ENCODE data around the gene OR6K2.

Gene OR6K2

DNA sequence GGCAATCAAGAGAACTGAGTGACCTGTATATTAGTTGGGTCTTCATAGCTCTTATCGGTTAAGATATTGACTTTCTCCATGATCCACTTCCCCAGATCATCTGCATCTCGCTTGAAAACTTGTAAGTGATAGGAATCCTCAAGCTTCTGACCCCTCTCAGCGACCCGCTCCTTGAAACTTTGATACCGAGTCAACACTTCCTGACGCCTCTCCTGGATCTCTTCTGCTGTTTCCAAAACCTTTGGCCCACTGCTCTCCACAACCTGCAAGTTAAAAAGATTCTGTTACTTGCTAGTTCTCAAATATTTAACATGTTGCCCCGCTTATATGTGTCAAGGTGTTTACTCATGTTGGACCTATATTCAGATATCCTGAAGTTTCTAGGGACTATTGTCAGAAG, 15.4 kb downstream of the OR6K2 start:
- no peak for DNase-seq

- no peak for DNase-seq
Observed at GRCh38 chr1:158681606-158682005, 18.8 kb downstream of the OR6K2 start.

DNA sequence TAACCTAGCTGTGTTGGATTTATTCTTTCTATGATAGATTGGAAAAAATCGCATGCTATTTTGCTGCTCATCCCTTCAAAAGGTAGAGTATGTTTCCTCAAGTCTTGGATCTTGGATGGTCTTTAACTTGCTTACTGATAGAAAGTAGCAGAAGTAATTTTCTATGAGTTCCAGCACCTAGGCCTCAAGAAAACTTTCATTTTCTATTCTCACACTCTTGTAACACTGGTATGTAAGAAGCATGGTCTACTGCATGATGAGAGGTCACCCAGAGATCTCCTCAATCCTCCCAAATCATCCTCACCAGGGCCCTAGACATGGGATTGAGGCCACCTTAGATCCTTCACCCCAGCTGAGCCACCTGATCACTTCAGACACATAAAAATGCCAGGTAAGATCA, 21.2 kb downstream of the OR6K2 start:
- no peak for DNase-seq

DNA sequence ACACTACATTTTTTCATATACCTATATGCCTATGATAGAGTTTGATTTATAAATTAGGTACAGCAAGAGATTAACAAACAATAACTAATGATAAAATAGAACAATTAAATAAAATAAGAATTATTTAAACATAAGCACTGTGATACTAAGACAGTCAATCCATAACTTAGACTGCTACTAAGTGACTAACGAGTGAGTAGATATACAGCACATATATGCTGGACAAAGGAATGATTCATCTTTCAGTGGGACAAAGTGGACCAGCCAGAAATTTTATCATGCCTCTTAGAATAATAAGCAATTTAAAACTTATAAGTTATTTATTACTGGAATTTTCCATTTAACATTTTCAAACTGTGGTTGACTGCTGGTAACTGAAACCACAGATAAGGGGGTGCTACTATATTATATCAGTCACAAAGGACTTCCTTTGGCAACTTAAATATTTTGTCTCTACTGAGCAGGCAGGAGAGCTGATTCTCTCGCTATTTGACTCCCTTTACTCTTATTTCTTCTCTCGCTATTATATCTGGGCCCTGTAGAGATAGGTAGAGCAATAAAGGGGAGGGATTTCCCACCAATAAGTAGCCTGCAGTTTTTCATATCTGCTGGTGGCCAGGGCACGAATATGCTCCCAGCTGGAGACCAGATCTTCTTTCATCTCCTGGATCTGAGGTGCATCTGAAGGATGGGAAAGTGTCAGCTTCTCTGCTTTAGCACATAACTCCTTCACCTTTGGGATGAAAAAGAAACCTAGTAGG, 24.7 kb downstream of the OR6K2 start:
- DNase-seq = no peak

- DNase-seq = no peak
Observed at GRCh38 chr1:158674302-158674701, 26.1 kb downstream of the OR6K2 start.

GRCh38 chr1:158666037-158666436, 34.4 kb downstream of the OR6K2 start:
- no peak for DNase-seq

DNA sequence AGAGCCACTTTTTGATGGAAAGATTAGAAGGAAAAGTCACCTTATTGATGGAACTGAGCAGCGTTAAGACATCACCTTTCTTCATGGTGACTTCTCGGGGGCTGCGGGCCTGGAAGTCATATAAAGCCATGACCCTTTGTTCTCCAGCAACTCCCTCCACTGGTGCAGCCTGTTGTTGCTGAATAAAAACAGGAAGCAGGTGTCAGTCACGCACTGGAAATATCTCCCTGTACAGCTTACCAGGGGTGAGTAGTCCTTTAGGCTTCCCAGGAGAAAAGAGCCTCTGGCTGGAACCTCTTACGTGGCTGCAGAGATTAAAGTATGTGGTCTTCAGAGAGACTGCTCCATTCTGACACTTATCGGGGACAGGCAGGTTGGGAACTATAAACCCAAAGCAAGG, 45.9 kb downstream of the OR6K2 start:
- no peak for DNase-seq

DNA sequence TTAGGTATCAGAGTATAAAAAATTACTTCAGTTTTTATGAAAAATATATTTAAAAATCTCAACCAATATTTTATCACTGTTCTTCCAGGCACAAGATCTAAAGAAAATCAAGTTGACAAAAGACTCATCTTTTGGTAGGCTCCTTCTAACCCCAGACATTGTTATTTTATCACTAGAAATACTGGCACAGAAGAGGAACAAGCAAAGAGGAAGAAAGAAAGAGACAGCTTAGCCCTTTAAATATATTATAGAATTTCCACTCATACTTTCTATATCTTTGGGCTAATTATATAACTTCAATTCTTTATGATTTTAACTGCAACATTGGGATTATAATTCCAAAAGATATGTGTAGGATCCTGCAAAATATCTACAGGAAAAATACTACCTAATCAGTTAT, 46.4 kb downstream of the OR6K2 start:
- no peak for DNase-seq

- DNase-seq = no peak
Observed at GRCh38 chr1:158652721-158653334, 47.6 kb downstream of the OR6K2 start.

All from activated gamma-delta T cell (primary cell).